Activated naive CD4-positive, alpha-beta T cell treated with anti-CD3 and anti-CD28 coated beads, Interleukin-2, amount 50 U/mL, for 24 hours (primary cell): Measurements from ENCODE around the gene NAA10.

Experiments used
- H3K27ac Mint-ChIP-seq: one replicate; pipeline ENCODE4 v1.8.0; 2021; ENCODE audit warnings: mild to moderate bottlenecking, mixed read lengths
- H3K27me3 Mint-ChIP-seq: one replicate; pipeline ENCODE4 v1.8.0; 2021; ENCODE audit warnings: mixed read lengths
- H3K36me3 Mint-ChIP-seq: one replicate; pipeline ENCODE4 v1.8.0; 2021; ENCODE audit warnings: mixed read lengths
- H3K4me1 Mint-ChIP-seq: one replicate; pipeline ENCODE4 v1.8.0; 2021; ENCODE audit warnings: mixed read lengths
- H3K4me3 Mint-ChIP-seq: one replicate; pipeline ENCODE4 v1.8.0; 2021; ENCODE audit warnings: mild to moderate bottlenecking, mixed read lengths
- H3K9me3 Mint-ChIP-seq: one replicate; pipeline ENCODE4 v1.8.0; 2021; ENCODE audit warnings: mixed read lengths

The NAA10 gene

DNA sequence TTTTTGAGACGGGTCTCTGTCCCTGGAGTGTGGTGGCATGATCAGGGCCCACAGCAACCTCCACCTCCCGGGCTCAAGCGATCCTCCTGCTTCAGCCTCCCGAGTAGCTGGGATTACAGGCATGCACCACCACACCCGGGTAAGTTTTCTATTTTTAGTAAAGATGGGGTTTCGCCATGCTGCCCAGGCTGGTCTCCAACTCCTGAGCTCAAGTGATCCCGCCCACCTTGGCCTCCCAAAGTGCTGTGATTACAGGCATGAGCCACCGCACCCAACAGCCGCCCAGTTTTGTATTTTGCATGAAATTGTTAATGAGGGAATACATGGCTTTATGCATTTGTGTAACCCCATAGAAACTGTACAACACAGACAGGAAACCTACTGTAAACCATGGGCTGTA is 6.0 kb downstream of the NAA10 start:
- peak overlapping the region; percentile 80 for H3K4me3 Mint-ChIP-seq
- peaks cover 6% of the 10 kb centered on the region for H3K36me3 Mint-ChIP-seq
- peaks cover 25% of the 10 kb centered on the region for H3K4me1 Mint-ChIP-seq
- no peaks in the 10 kb centered on the region for H3K27me3 Mint-ChIP-seq
- no peak overlapping the region for H3K27ac Mint-ChIP-seq
- no peaks in the 10 kb centered on the region for H3K9me3 Mint-ChIP-seq

GRCh38 chrX:153927922-153928760 is 6.7 kb downstream of the NAA10 start:
- peak overlapping the region; percentile 94 for H3K4me3 Mint-ChIP-seq
- no peaks in the 10 kb centered on the region for H3K27me3 Mint-ChIP-seq
- peaks cover 6% of the 10 kb centered on the region for H3K36me3 Mint-ChIP-seq
- peak overlapping the region; percentile 90 for H3K27ac Mint-ChIP-seq
- H3K4me1 Mint-ChIP-seq = peaks cover 27% of the 10 kb centered on the region
- H3K9me3 Mint-ChIP-seq = no peaks in the 10 kb centered on the region

DNA sequence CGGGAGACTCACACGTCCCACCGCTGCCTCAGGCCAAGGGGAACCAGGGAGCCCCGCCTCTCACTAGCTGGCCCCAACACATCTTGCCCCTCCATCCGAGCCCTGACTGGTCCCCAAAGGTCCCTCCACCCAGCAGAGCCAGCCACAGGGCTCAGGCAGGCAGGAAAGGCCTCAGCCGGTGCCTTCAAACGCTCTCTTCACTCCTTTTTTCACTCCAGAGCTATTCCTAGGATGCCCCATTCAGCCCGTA is 7.2 kb downstream of the NAA10 start:
- peaks cover 30% of the 10 kb centered on the region for H3K4me1 Mint-ChIP-seq
- H3K27ac Mint-ChIP-seq = peak overlapping the region; percentile 90
- peak overlapping the region; percentile 91 for H3K4me3 Mint-ChIP-seq
- H3K27me3 Mint-ChIP-seq = no peaks in the 10 kb centered on the region
- no peaks in the 10 kb centered on the region for H3K9me3 Mint-ChIP-seq
- H3K36me3 Mint-ChIP-seq = peaks cover 6% of the 10 kb centered on the region

DNA sequence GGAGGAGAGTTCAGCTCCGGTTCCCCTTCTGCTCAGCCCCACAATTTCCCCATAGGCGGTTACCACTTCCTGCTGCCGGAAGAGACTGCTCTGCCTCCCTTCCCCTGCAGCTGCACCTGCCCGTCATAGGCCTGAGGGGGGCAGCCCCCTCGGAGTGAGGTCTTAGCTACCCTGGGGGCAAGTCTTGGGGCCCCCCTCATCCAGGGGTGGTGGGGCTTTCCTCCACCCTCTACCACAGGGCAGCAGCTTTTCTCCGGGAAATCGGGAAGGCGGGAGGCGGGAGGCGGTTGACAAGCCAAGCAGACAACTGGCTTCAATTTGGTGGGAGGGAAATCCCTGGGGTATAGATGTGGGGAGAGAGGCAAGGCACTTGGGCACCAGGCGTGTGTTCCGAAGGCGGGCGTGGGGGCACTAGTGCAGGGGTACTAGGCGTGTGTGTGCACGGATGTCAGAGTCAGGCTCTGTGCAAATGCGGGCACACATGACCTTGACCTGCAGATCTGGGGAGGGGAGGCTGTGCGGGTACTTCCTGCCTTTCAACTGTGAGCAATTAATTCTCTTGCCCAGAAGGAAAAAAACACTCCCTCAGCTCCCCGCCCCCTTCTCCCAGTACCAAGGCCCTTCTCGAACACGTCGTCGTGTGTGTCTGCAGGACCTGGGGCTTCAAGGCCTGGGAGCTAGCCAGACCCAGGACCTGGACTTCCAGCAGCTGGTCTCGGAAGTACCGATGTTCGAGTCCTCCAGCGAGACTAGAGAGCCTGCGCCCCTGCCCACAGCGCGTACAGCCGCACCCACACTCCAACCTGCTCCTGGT is 7.8 kb downstream of the NAA10 start:
- H3K9me3 Mint-ChIP-seq = no peaks in the 10 kb centered on the region
- H3K27ac Mint-ChIP-seq = peak overlapping the region; percentile 90
- peaks cover 6% of the 10 kb centered on the region for H3K36me3 Mint-ChIP-seq
- peak overlapping the region; percentile 91 for H3K4me3 Mint-ChIP-seq
- H3K27me3 Mint-ChIP-seq = no peaks in the 10 kb centered on the region
- peaks cover 35% of the 10 kb centered on the region for H3K4me1 Mint-ChIP-seq

DNA sequence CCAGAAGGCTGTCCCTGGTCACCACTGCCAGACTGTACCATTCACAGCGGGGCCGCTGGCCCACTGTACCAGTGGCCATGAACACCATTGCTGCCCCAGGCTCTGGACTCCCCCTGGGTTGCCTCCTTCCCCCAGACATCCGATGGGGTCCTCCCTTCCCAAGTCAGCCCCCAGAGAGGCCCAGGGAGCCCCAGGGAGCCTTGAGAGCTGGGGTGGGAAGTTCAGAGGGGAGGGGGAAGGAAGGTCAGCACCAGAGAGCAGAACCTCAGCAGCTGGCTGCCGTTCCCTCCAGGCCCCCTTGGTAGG is 8.3 kb downstream of the NAA10 start:
- peaks cover 35% of the 10 kb centered on the region for H3K4me1 Mint-ChIP-seq
- H3K36me3 Mint-ChIP-seq = peaks cover 4% of the 10 kb centered on the region
- H3K4me3 Mint-ChIP-seq = peak overlapping the region; percentile 91
- H3K9me3 Mint-ChIP-seq = no peaks in the 10 kb centered on the region
- H3K27ac Mint-ChIP-seq = peak overlapping the region; percentile 90
- H3K27me3 Mint-ChIP-seq = no peaks in the 10 kb centered on the region

DNA sequence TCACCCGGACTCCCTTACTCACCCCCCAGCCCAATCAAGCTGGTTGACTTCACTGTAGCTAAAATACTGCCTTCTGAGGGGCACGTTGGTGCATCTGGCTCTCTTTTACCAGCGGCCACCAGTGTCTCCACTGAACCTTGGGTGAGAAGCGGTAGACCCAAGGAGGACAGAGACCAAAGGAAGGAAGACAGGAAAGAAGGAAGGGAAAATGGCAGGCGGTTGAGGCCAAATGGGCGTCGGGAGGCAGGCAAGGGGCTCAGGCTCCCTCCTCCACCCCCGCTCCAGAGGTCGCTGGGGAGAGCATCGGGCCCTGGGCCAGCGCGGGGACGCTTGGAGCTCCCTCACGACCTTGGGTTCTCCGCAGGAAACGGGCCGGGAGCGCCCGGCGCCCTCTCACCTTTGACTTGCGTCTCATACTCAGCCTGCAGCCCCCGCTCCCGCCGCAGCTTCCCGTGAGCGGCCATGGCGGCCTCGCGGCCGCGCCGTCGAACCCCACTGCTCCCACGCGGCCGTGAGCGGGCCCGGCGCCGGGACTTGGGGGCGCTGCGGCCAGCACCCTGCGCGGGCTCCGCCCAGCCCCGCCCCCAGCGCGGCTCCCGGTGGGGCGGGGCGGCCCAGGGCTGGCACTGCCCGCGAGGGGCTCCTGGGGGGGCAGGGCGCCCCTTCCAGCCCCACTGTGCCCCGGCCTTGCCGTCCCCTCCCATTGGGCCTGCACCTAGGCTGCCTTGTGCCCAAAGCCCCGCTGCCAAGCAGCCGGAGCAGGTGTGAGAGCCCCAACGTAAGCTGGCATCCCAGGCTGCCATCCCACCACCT is 8.9 kb downstream of the NAA10 start, which contains the start of gene ARHGAP4:
Gene ARHGAP4 (minus strand): TSS at position 526 of the 813 bp plus-strand sequence. CDS start 62 bp downstream, at position 464.
- Mint-ChIP-seq H3K27me3 (no peaks in the 10 kb centered on the region), H3K4me1 (peaks cover 33% of the 10 kb centered on the region), H3K9me3 (no peaks in the 10 kb centered on the region), H3K36me3 (peaks cover 2% of the 10 kb centered on the region), H3K27ac (peak within 1 kb of the TSS; percentile 95), H3K4me3 (peak within 1 kb of the TSS; percentile 91)

- peaks cover 2% of the 10 kb centered on the region for H3K36me3 Mint-ChIP-seq
- H3K9me3 Mint-ChIP-seq = no peaks in the 10 kb centered on the region
- H3K27me3 Mint-ChIP-seq = no peaks in the 10 kb centered on the region
- peak overlapping the region; percentile 91 for H3K4me3 Mint-ChIP-seq
- peaks cover 33% of the 10 kb centered on the region for H3K4me1 Mint-ChIP-seq
- H3K27ac Mint-ChIP-seq = peak overlapping the region; percentile 95
Measured at GRCh38 chrX:153925387-153925738, 9.5 kb downstream of the NAA10 start.

GRCh38 chrX:153924149-153924861 is 10.5 kb downstream of the NAA10 start:
- H3K4me3 Mint-ChIP-seq = peak overlapping the region; percentile 91
- no peaks in the 10 kb centered on the region for H3K27me3 Mint-ChIP-seq
- H3K9me3 Mint-ChIP-seq = no peaks in the 10 kb centered on the region
- peaks cover 2% of the 10 kb centered on the region for H3K36me3 Mint-ChIP-seq
- peak overlapping the region; percentile 62 for H3K27ac Mint-ChIP-seq
- peaks cover 38% of the 10 kb centered on the region for H3K4me1 Mint-ChIP-seq

DNA sequence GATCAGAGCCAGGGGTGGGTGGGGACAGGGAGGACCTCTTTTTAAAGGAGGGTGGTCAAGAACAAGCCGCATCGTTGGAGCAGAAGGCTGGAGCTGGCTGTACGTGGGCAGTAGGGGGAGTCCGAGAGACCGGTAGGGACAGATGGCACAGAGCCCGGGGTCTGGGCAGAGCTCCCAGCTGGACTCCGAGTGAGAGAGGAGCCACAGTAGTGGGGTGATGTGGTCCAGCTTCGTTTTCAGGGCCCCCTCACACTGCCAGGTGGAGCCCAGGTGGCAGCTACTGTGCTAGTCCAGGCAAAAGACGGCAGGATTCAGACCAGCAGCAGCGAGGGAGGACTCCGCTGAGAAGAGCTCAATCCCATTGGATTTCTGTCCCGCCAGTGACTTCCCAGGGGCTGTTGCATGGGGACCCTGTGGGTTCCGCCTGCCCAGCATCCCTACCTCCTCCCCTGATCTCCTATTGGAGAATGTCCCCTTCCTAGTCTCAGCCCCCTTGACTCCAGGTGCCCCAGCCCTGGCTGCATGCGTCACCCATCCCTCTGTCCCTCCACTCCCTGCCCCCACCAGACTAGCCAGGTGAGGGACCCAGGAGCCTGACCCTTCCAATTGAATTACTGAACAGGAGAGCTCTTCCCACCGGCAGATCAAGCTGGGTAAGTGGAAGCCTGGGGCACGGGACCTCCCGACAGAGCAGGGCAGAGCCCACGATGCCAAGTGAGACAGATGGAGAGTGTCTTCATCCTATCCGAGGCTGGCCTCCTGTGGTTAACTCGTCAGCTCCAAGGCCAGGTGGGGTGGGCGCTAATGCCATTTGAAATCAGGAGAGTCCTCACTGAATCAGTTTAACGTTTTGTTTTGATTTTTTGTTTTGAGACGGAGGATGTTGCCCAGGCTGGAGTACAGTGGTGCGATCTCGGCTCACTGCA is 11.6 kb downstream of the NAA10 start:
- Mint-ChIP-seq H3K36me3 (no peaks in the 10 kb centered on the region), H3K4me1 (peaks cover 30% of the 10 kb centered on the region), H3K9me3 (no peaks in the 10 kb centered on the region), H3K27me3 (no peaks in the 10 kb centered on the region), H3K4me3 (peak overlapping the region; percentile 75), H3K27ac (peak overlapping the region; percentile 74)

DNA sequence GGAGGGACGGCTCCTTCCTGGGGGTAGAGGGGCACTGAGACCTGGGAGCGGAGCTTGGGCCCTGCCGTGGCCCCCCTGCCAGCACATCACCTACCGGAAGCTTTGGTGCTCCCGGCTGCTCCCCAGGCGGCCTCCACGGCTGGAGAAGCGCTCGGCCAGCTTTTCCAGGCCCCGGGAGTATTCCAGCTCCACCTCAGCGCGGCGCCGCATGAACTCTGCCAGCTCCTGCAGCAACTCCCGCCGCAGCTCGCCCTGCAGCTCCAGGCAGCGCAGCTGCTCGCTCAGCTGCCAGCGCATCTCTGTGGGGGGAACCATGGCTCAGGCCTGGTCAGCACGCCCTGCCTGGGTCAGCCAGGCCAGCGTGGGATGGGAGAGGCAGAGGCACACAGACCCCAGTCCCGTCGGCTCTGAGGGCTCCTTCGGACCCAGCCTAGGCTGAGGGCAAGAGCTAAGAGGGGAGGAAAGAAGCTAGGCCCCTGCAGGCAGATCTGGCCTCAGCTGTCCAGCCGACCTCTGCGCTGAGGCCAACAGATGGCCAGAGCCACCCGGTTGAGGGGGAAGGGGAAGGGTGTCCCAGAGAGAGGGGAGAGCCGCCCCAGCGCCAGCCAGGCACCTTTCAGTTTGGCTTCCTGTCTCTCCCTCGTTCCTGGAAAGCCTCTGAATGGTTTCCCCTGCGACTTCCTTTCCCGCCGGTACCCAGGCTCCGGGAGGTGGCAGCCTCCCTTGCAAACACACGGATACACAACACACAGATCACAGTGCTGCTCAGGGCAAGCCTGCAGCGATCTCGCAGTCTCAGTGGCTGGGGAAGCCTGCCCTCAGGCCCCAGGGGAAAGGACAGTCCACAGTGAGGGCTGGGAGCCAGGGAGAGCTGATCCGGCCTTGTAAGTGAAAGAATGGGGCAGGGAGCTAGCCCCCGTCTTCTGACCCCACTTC is 13.1 kb downstream of the NAA10 start:
- Mint-ChIP-seq H3K36me3 (no peaks in the 10 kb centered on the region), H3K9me3 (no peaks in the 10 kb centered on the region), H3K27me3 (no peaks in the 10 kb centered on the region), H3K4me3 (peak overlapping the region; percentile 75), H3K27ac (peak overlapping the region; percentile 67), H3K4me1 (peaks cover 30% of the 10 kb centered on the region)

- Mint-ChIP-seq H3K9me3 (no peaks in the 10 kb centered on the region), H3K4me3 (no peak overlapping the region), H3K27ac (no peak overlapping the region), H3K4me1 (peaks cover 30% of the 10 kb centered on the region), H3K36me3 (no peaks in the 10 kb centered on the region), H3K27me3 (no peaks in the 10 kb centered on the region)
Measured at GRCh38 chrX:153921070-153921469, 13.8 kb downstream of the NAA10 start.

DNA sequence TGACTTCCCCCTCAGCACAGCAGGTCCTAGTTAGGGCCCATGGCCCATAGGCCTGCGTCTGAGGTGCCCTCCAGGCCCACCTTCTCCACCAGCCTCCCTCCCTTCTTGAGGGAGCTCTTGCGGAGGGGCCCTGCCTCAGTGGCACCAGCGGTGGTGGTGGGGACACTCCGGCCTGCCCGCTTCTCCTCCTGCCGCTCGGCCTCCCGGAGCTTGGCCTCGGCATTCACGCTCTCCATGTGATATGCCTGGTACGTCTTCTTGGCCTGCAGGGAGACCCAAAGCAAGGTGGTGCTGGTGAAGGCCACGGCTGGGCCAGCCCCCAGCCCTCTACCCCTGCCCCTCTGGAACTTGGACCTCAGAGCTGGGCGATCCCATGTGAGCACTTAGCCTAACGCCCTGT is 14.3 kb downstream of the NAA10 start:
- Mint-ChIP-seq H3K27me3 (no peaks in the 10 kb centered on the region), H3K4me1 (peaks cover 30% of the 10 kb centered on the region), H3K36me3 (no peaks in the 10 kb centered on the region), H3K4me3 (no peak overlapping the region), H3K9me3 (no peaks in the 10 kb centered on the region), H3K27ac (no peak overlapping the region)

- Mint-ChIP-seq H3K4me1 (peaks cover 23% of the 10 kb centered on the region), H3K27ac (no peak overlapping the region)
Measured at GRCh38 chrX:153919281-153919680, 15.6 kb downstream of the NAA10 start.

More at GRCh38 chrX:153919281-153919680, 15.6 kb downstream of the NAA10 start:
- no peak overlapping the region for H3K4me3 Mint-ChIP-seq
- H3K36me3 Mint-ChIP-seq = no peaks in the 10 kb centered on the region
- no peaks in the 10 kb centered on the region for H3K9me3 Mint-ChIP-seq
- no peaks in the 10 kb centered on the region for H3K27me3 Mint-ChIP-seq
